Stomach (tissue), 4 donors: Measurements from ENCODE around the gene ARFGEF3.

Experiments
- EP300 ChIP-seq: sonication (generic); formaldehyde crosslinking; IDR thresholded peaks from one replicate; pipeline ENCODE4 v1.6.1; 2017; ENCODE audit warnings: antibody characterized with exemption
- POLR2A ChIP-seq, 4 donors: fragments of 450-650 bp; IDR thresholded peaks; one replicate each; pipeline ENCODE4 v1.6.1; 2016; ENCODE audit warnings: antibody characterized with exemption in 4 of 4, control low read depth in 2 of 4, mild to moderate bottlenecking in 1 of 4, moderate library complexity in 1 of 4
- POLR2AphosphoS5 ChIP-seq, 3 donors: sonication (generic); formaldehyde crosslinking; IDR thresholded peaks; one replicate each; pipeline ENCODE4 v1.6.1; 2016; ENCODE audit warnings: antibody characterized with exemption in 3 of 3
- TF ChIP-seq, protein P1 (sequence below), 7 experiments: fragments of 450-650 bp in 4 of 7; fragments of 200-600 bp in 3 of 7; sonication (generic) in 3 of 7; IDR thresholded peaks; one replicate each; pipeline ENCODE4 v1.5.1; 2016 to 2019; ENCODE audit warnings: antibody characterized with exemption in 7 of 7, control low read depth in 2 of 7, mild to moderate bottlenecking in 1 of 7

DNA sequence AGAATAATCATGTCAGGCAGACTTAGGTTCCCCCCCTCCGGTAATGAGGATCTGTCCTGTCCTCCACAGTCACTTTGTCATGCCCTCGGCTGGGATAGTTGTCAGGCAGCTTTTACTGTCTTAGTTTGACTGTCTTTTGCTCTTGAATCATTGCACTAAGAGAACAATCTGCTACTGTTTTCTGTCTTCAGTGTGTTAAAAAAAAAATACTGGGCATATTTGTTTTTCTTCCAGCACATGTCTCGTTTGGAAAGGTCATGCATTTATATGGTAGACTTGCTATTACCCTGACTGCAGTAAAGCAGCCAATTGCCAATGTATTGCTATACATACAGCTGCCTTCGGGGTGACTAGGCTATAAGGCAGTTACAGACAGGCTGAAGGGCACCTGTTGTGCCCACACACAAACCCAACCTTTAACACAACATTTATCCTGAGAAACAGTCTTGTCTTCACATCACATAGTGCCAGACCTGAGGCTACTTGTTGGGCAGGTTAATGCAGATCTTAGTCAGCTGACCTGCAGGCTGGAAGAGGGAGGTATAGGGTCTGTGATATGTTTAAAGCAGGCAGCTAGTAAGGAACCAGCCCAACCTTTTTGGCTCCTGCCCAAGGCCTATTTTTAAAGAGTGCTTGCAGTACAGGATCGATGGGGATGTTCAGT, 26.7 kb downstream of the ARFGEF3 start:
- TF ChIP-seq, protein P1, sequence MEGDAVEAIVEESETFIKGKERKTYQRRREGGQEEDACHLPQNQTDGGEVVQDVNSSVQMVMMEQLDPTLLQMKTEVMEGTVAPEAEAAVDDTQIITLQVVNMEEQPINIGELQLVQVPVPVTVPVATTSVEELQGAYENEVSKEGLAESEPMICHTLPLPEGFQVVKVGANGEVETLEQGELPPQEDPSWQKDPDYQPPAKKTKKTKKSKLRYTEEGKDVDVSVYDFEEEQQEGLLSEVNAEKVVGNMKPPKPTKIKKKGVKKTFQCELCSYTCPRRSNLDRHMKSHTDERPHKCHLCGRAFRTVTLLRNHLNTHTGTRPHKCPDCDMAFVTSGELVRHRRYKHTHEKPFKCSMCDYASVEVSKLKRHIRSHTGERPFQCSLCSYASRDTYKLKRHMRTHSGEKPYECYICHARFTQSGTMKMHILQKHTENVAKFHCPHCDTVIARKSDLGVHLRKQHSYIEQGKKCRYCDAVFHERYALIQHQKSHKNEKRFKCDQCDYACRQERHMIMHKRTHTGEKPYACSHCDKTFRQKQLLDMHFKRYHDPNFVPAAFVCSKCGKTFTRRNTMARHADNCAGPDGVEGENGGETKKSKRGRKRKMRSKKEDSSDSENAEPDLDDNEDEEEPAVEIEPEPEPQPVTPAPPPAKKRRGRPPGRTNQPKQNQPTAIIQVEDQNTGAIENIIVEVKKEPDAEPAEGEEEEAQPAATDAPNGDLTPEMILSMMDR (IDR thresholded peaks at IDR 0.05): no peak
- TF ChIP-seq POLR2A (IDR thresholded peaks at IDR 0.05) (no peak), POLR2AphosphoS5 (IDR thresholded peaks at IDR 0.05) (no peak), EP300 (no peak)
